Keratinocyte (primary cell): Measurements from ENCODE around the gene PARL. TPM values are rescaled to one million over a fixed set of nuclear protein-coding genes. Genes with fewer than 3 reads are reported as not detected.

Experiments
- DNase-seq: peaks from one replicate; pipeline ENCODE4 v3.0.0-alpha.2; 2011; ENCODE audit warnings: low read depth, missing footprints, low spot score
- FAIRE-seq: peaks from 2 replicates; lab custom pipeline; 2011; peaks lifted over from hg19 to GRCh38; lab: Jason Lieb, UNC
- H2AFZ ChIP-seq: 2 replicates; pipeline ENCODE4 v1.6.0; 2012; ENCODE audit warnings: low read length, control low read depth, inconsistent platforms; ENCODE audit not compliant: control insufficient read depth
- H3K27ac ChIP-seq: 2 replicates; pipeline ENCODE4 v1.5.1; 2011; ENCODE audit warnings: low read length; ENCODE audit not compliant: control insufficient read depth, insufficient read depth
- H3K27me3 ChIP-seq: 3 replicates; pipeline ENCODE4 v1.6.0; 2011; ENCODE audit warnings: low read length; ENCODE audit not compliant: control insufficient read depth, insufficient read depth; ENCODE audit errors: extremely low read depth
- H3K36me3 ChIP-seq, 2 experiments: 2 replicates in 1 of 2; 3 replicates in 1 of 2; pipeline ENCODE4 v1.5.1; 2011; ENCODE audit warnings: low read length in 2 of 2, mild to moderate bottlenecking in 1 of 2; ENCODE audit not compliant: control insufficient read depth in 2 of 2, insufficient read depth in 2 of 2; ENCODE audit errors: extremely low read depth in 1 of 2
- H3K4me1 ChIP-seq: 3 replicates; pipeline ENCODE4 v1.5.1; 2011; ENCODE audit warnings: low read length; ENCODE audit not compliant: control insufficient read depth, insufficient read depth; ENCODE audit errors: extremely low read depth
- H3K4me2 ChIP-seq: 3 replicates; pipeline ENCODE4 v1.6.0; 2011; ENCODE audit warnings: low read depth, low read length; ENCODE audit not compliant: control insufficient read depth, insufficient read depth; ENCODE audit errors: extremely low read depth
- H3K4me3 ChIP-seq, 3 experiments: fragments of 200-600 bp in 1 of 3; sonication (generic) in 1 of 3; 2 replicates in 2 of 3; 3 replicates in 1 of 3; pipeline ENCODE4 v1.5.1; 2011 to 2016; ENCODE audit warnings: low read length in 3 of 3, mild to moderate bottlenecking in 3 of 3, control low read depth in 2 of 3, inconsistent platforms in 1 of 3, low read depth in 1 of 3, mixed read lengths in 1 of 3, mixed run types in 1 of 3, moderate library complexity in 1 of 3; ENCODE audit not compliant: control insufficient read depth in 2 of 3, insufficient read depth in 2 of 3; ENCODE audit errors: extremely low read depth in 1 of 3
- H3K79me2 ChIP-seq: 2 replicates; pipeline ENCODE4 v1.6.0; 2012; ENCODE audit warnings: low read length; ENCODE audit not compliant: control insufficient read depth, insufficient read depth
- H3K9ac ChIP-seq: 3 replicates; pipeline ENCODE4 v1.6.0; 2011; ENCODE audit warnings: low read length; ENCODE audit not compliant: control insufficient read depth, insufficient read depth; ENCODE audit errors: extremely low read depth
- H3K9me1 ChIP-seq: 3 replicates; pipeline ENCODE4 v1.6.0; 2011; ENCODE audit warnings: low read length; ENCODE audit not compliant: control insufficient read depth, insufficient read depth; ENCODE audit errors: extremely low read depth
- H3K9me3 ChIP-seq: 2 replicates; pipeline ENCODE4 v1.5.1; 2012; ENCODE audit warnings: low read depth, low read length; ENCODE audit not compliant: control insufficient read depth
- H4K20me1 ChIP-seq: 3 replicates; pipeline ENCODE4 v1.6.0; 2011; ENCODE audit warnings: low read length; ENCODE audit not compliant: control insufficient read depth, insufficient read depth; ENCODE audit errors: extremely low read depth
- CTCF ChIP-seq, 3 experiments: IDR thresholded peaks in 1 of 3; conservative IDR thresholded peaks in 1 of 3; optimal IDR thresholded peaks in 1 of 3; 2 replicates in 2 of 3; 3 replicates in 1 of 3; pipeline versions ENCODE3 to v1.5.1; 2011; ENCODE audit warnings: low read length in 3 of 3, mild to moderate bottlenecking in 3 of 3, moderate library complexity in 2 of 3, control low read depth in 1 of 3, inconsistent platforms in 1 of 3; ENCODE audit not compliant: insufficient read depth in 2 of 3; ENCODE audit errors: extremely low read depth in 1 of 3
- EZH2 ChIP-seq: IDR thresholded peaks from one replicate; pipeline ENCODE4 v1.6.1; 2012; ENCODE audit warnings: inconsistent platforms, mild to moderate bottlenecking, low read length, moderate library complexity
- dilution Hi-C: fragments of 300-500 bp; cut with MboI; formaldehyde crosslinking; loops from one replicate; pipeline ENCODE4 v1.7.0; 2020; ENCODE audit warnings: low sequenced_read_pairs; ENCODE audit not compliant: extremely low pct_ligation_motif_present
- polyA plus RNA-seq, 5 experiments: library from polyadenylated mRNA; depleted of rRNA in 3 of 5; stranded (reverse) in 3 of 5; stranded (forward) in 1 of 5; unstranded in 1 of 5; fragments of >200 nt; gene quantifications; 1 replicate in 1 of 5; 2 replicates in 3 of 5; 3 replicates in 1 of 5; pipeline versions ENCODE4 v1.2.1 to v1.2.3, GENCODE V29; 2011 to 2012; ENCODE audit warnings: missing spikeins in 2 of 5, low read depth in 1 of 5, low replicate concordance in 1 of 5

Gene PARL
- polyA plus RNA-seq, 1 donor (not counting 4 experiments of a cell fraction or from before 2014, with no cell fraction given) = 68.9 TPM

GRCh38 chr3:183814240-183814639 lies 70.4 kb downstream of the PARL start:
- no peaks in the 10 kb centered on the region for H3K79me2 ChIP-seq
- H4K20me1 ChIP-seq = no peaks in the 10 kb centered on the region
- H3K9me3 ChIP-seq = no peaks in the 10 kb centered on the region
- H3K9ac ChIP-seq = no peak overlapping the region
- no peaks in the 10 kb centered on the region for H3K9me1 ChIP-seq
- no peak for DNase-seq
- peaks cover 16% of the 10 kb centered on the region for H3K4me1 ChIP-seq
- TF ChIP-seq CTCF (optimal IDR thresholded peaks at IDR 0.05 in 1 of 3, IDR thresholded peaks at IDR 0.05 in 1 of 3, conservative IDR thresholded peaks at IDR 0.05 in 1 of 3; ENCODE audit: extremely low read depth in 1 of 3, insufficient read depth in 2 of 3, low read length in 3 of 3) = no peak
- TF ChIP-seq EZH2 = no peak
- no peak for FAIRE-seq
- H2AFZ ChIP-seq = no peak overlapping the region
- H3K4me2 ChIP-seq = no peak overlapping the region
- no peaks in the 10 kb centered on the region for H3K27me3 ChIP-seq
- dilution Hi-C loops = no loop called here
- H3K27ac ChIP-seq = no peak overlapping the region
- peaks cover 16 to 23% of the 10 kb centered on the region in 2 experiments for H3K36me3 ChIP-seq
- H3K4me3 ChIP-seq = no peak overlapping the region

GRCh38 chr3:183812761-183813445 lies 71.8 kb downstream of the PARL start:
- DNase-seq = peak; percentile 42
- H3K4me1 ChIP-seq = peaks cover 16% of the 10 kb centered on the region
- peaks cover 24 to 31% of the 10 kb centered on the region in 2 experiments for H3K36me3 ChIP-seq
- H2AFZ ChIP-seq = peak overlapping the region; percentile 36
- H3K27me3 ChIP-seq = no peaks in the 10 kb centered on the region
- peak overlapping the region; percentile 31 for H3K27ac ChIP-seq
- no peaks in the 10 kb centered on the region for H4K20me1 ChIP-seq
- no peak overlapping the region for H3K4me3 ChIP-seq
- peak overlapping the region; percentile 6 for H3K9ac ChIP-seq
- H3K9me3 ChIP-seq = no peaks in the 10 kb centered on the region
- peak overlapping the region; percentile 37 for H3K4me2 ChIP-seq
- FAIRE-seq = peak; percentile 88
- TF ChIP-seq CTCF (optimal IDR thresholded peaks at IDR 0.05 in 1 of 3, IDR thresholded peaks at IDR 0.05 in 1 of 3, conservative IDR thresholded peaks at IDR 0.05 in 1 of 3; ENCODE audit: extremely low read depth in 1 of 3, insufficient read depth in 2 of 3, low read length in 3 of 3) (no peak), EZH2 (no peak)
- dilution Hi-C loops = no loop called here
- H3K9me1 ChIP-seq = no peaks in the 10 kb centered on the region
- H3K79me2 ChIP-seq = no peaks in the 10 kb centered on the region
